OCI-LY1 (cell line): ENCODE results near the gene RASAL3.

Source experiments
- H2AFZ ChIP-seq: fragments of 200-600 bp; sonication (generic), shearing (Covaris generic); 2 replicates; pipeline ENCODE4 v1.6.0; 2014; ENCODE audit warnings: antibody characterized with exemption, mild to moderate bottlenecking, low read length
- H3F3A ChIP-seq: fragments of 200-600 bp; sonication (generic), shearing (Covaris generic); 2 replicates; pipeline ENCODE4 v1.6.0; 2014; ENCODE audit warnings: mild to moderate bottlenecking, antibody characterized with exemption, low read length, moderate library complexity; ENCODE audit not compliant: insufficient read depth
- H3K27ac ChIP-seq: fragments of 200-600 bp; sonication (generic); 2 replicates; pipeline ENCODE4 v1.5.1; 2014; ENCODE audit warnings: low read length, mixed run types, mild to moderate bottlenecking, low read depth; ENCODE audit not compliant: poor library complexity, severe bottlenecking
- H3K27me3 ChIP-seq: fragments of 200-600 bp; sonication (generic); 2 replicates; pipeline ENCODE4 v1.6.0; 2014; ENCODE audit warnings: antibody characterized with exemption, mild to moderate bottlenecking, low read length, moderate library complexity; ENCODE audit not compliant: insufficient read depth
- H3K36me3 ChIP-seq: fragments of 200-600 bp; sonication (generic); 2 replicates; pipeline ENCODE4 v1.6.1; 2014; ENCODE audit warnings: mild to moderate bottlenecking, antibody characterized with exemption, low read length, moderate library complexity, mixed read lengths; ENCODE audit not compliant: insufficient read depth
- H3K4me1 ChIP-seq: fragments of 200-600 bp; sonication (generic); 2 replicates; pipeline ENCODE4 v1.5.1; 2014; ENCODE audit warnings: mild to moderate bottlenecking, low read length, moderate library complexity; ENCODE audit not compliant: insufficient read depth, severe bottlenecking
- H3K4me2 ChIP-seq: fragments of 200-600 bp; sonication (generic), shearing (Covaris generic); 2 replicates; pipeline ENCODE4 v1.6.1; 2014; ENCODE audit warnings: low read length
- H3K4me3 ChIP-seq: fragments of 200-600 bp; sonication (generic); 2 replicates; pipeline ENCODE4 v1.5.1; 2014; ENCODE audit warnings: low read length, low read depth, mild to moderate bottlenecking, mixed read lengths; ENCODE audit not compliant: poor library complexity, severe bottlenecking
- H3K79me2 ChIP-seq: fragments of 200-600 bp; shearing (Covaris generic); 2 replicates; pipeline ENCODE4 v1.6.1; 2016; ENCODE audit warnings: mixed run types, low read length, mixed read lengths; ENCODE audit not compliant: insufficient read depth
- H3K9ac ChIP-seq: fragments of 200-600 bp; sonication (generic), shearing (Covaris generic); 2 replicates; pipeline ENCODE4 v1.6.1; 2014; ENCODE audit warnings: mild to moderate bottlenecking, low read length, mixed read lengths
- H3K9me2 ChIP-seq: fragments of 200-600 bp; sonication (generic), shearing (Covaris generic); 2 replicates; pipeline ENCODE4 v1.6.1; 2014; ENCODE audit warnings: low read depth, mild to moderate bottlenecking, low read length, mixed read lengths
- H3K9me3 ChIP-seq: fragments of 200-600 bp; shearing (Covaris generic); 2 replicates; pipeline ENCODE4 v1.6.1; 2014; ENCODE audit warnings: low read length, mixed read lengths
- H4K20me1 ChIP-seq: fragments of 200-600 bp; sonication (generic), shearing (Covaris generic); 2 replicates; pipeline ENCODE4 v1.6.0; 2016; ENCODE audit warnings: mild to moderate bottlenecking, low read length; ENCODE audit not compliant: insufficient read depth
- CTCF ChIP-seq: fragments of 200-600 bp; sonication (generic), shearing (Covaris generic); IDR thresholded peaks from 2 replicates; pipeline ENCODE4 v1.5.1; 2017; ENCODE audit warnings: mild to moderate bottlenecking, antibody characterized with exemption, low read length, moderate library complexity, mixed read lengths
- EZH2 ChIP-seq: fragments of 200-600 bp; sonication (generic), shearing (Covaris generic); IDR thresholded peaks from 2 replicates; pipeline ENCODE4 v1.8.0; 2017; ENCODE audit warnings: borderline replicate concordance, mixed run types, mild to moderate bottlenecking, antibody characterized with exemption, low read length, moderate library complexity, mixed read lengths

RASAL3 gene

GRCh38 chr19:15429825-15430467 is 34.4 kb downstream of the RASAL3 start:
- Histone ChIP-seq H3K4me3 (no peak overlapping the region), H3K9me3 (no peaks in the 10 kb centered on the region), H3F3A (no peaks in the 10 kb centered on the region), H3K4me2 (no peak overlapping the region), H3K79me2 (peaks cover 20% of the 10 kb centered on the region), H3K9me2 (no peaks in the 10 kb centered on the region), H4K20me1 (no peaks in the 10 kb centered on the region), H3K9ac (no peak overlapping the region), H2AFZ (no peak overlapping the region), H3K36me3 (peaks cover 28% of the 10 kb centered on the region), H3K27ac (no peak overlapping the region), H3K4me1 (peaks cover 25% of the 10 kb centered on the region), H3K27me3 (no peaks in the 10 kb centered on the region)
- TF ChIP-seq EZH2, result no peak
- no peak for TF ChIP-seq CTCF

- no peak overlapping the region for H3K4me2 ChIP-seq
- no peaks in the 10 kb centered on the region for H3K9me3 ChIP-seq
- H4K20me1 ChIP-seq, result no peaks in the 10 kb centered on the region
- H3K27me3 ChIP-seq, result no peaks in the 10 kb centered on the region
- H2AFZ ChIP-seq, result no peak overlapping the region
- no peak overlapping the region for H3K9ac ChIP-seq
- H3K4me3 ChIP-seq, result no peak overlapping the region
- H3K27ac ChIP-seq, result no peak overlapping the region
- no peak for TF ChIP-seq EZH2
- TF ChIP-seq CTCF, result no peak
- peaks cover 25% of the 10 kb centered on the region for H3K4me1 ChIP-seq
- no peaks in the 10 kb centered on the region for H3F3A ChIP-seq
- H3K9me2 ChIP-seq, result no peaks in the 10 kb centered on the region
- peaks cover 20% of the 10 kb centered on the region for H3K79me2 ChIP-seq
- peaks cover 36% of the 10 kb centered on the region for H3K36me3 ChIP-seq
These were observed 35.2 kb downstream of the RASAL3 start for GRCh38 chr19:15428956-15429824.

- no peak overlapping the region for H2AFZ ChIP-seq
- no peak overlapping the region for H3K9ac ChIP-seq
- TF ChIP-seq EZH2 (no peak), CTCF (no peak)
- peaks cover 20% of the 10 kb centered on the region for H3K79me2 ChIP-seq
- H3K4me2 ChIP-seq, result no peak overlapping the region
- no peaks in the 10 kb centered on the region for H4K20me1 ChIP-seq
- H3K27ac ChIP-seq, result no peak overlapping the region
- H3K27me3 ChIP-seq, result no peaks in the 10 kb centered on the region
- peaks cover 47% of the 10 kb centered on the region for H3K36me3 ChIP-seq
- no peak overlapping the region for H3K4me3 ChIP-seq
- H3K4me1 ChIP-seq, result peaks cover 20% of the 10 kb centered on the region
- H3K9me3 ChIP-seq, result no peaks in the 10 kb centered on the region
- no peaks in the 10 kb centered on the region for H3K9me2 ChIP-seq
- no peaks in the 10 kb centered on the region for H3F3A ChIP-seq
These were observed 36.3 kb downstream of the RASAL3 start for GRCh38 chr19:15427991-15428471.
